ENCODE data around the gene AKAP11.

DNA sequence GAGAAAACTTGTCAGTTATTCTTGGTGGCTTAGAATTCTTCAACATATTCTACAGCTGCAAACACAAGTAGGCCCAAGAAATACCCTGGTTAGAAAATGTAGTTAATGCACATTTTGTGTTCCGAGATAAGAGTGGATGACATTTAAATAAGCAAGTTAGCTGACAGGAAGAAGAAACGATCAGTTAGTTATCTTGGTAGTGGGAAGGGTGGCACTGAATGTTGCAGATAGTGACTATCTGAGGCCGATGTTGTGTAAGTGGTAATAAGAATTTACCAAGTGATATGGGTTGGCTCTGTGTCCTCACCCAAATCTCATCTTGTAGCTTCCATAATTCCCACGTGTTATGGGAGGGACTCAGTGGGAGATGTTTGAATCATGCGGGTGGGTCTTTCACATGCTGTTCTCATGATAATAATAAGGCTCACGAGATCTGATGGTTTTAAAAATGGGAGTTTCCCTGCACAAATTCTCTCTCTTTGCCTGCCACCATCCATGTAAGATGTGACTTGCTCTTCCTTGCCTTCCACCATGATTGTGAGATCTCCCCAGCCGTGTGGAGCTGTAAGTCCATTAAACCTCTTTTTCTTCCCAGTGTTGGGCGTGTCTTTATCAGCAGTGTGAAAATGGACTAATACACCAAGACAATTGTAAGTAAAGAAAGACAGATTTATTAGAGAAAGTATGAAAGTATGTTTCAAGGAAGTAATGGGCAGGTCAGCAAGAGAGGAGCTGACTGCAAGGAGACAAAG, 10.9 kb upstream of the AKAP11 start:
- TF ChIP-seq, protein P1, sequence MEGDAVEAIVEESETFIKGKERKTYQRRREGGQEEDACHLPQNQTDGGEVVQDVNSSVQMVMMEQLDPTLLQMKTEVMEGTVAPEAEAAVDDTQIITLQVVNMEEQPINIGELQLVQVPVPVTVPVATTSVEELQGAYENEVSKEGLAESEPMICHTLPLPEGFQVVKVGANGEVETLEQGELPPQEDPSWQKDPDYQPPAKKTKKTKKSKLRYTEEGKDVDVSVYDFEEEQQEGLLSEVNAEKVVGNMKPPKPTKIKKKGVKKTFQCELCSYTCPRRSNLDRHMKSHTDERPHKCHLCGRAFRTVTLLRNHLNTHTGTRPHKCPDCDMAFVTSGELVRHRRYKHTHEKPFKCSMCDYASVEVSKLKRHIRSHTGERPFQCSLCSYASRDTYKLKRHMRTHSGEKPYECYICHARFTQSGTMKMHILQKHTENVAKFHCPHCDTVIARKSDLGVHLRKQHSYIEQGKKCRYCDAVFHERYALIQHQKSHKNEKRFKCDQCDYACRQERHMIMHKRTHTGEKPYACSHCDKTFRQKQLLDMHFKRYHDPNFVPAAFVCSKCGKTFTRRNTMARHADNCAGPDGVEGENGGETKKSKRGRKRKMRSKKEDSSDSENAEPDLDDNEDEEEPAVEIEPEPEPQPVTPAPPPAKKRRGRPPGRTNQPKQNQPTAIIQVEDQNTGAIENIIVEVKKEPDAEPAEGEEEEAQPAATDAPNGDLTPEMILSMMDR (IDR thresholded peaks at IDR 0.05; ENCODE audit: low read length), result no peak
- no peak for TF ChIP-seq EZH2 (optimal IDR thresholded peaks at IDR 0.05; ENCODE audit: low read depth, low read length)
